Measurements from ENCODE around the gene PNKP. TPM values are rescaled to one million over a fixed set of nuclear protein-coding genes. Genes with fewer than 3 reads are reported as not detected.

Gene PNKP
- polyA plus RNA-seq, 1 donor = 34.3 TPM

GRCh38 chr19:49876422-49877019 is 9.1 kb upstream of the PNKP start:
- DNase-seq = peak; percentile 99

- peak; percentile 70 for DNase-seq
These were observed 8.6 kb upstream of the PNKP start for GRCh38 chr19:49875857-49876421.

- no peak for DNase-seq
These were observed 7.8 kb upstream of the PNKP start for GRCh38 chr19:49875177-49875576.

- DNase-seq = no peak
These were observed 7.3 kb upstream of the PNKP start for GRCh38 chr19:49874503-49875157.

- no peak for DNase-seq
These were observed 6.5 kb upstream of the PNKP start for GRCh38 chr19:49873834-49874233.

- no peak for DNase-seq
These were observed 5.7 kb upstream of the PNKP start for GRCh38 chr19:49873129-49873521.

GRCh38 chr19:49872245-49873128 is 5.1 kb upstream of the PNKP start:
- no peak for DNase-seq

GRCh38 chr19:49871349-49871985 is 4.1 kb upstream of the PNKP start:
- DNase-seq = no peak

- DNase-seq = no peak
These were observed 3.0 kb upstream of the PNKP start for GRCh38 chr19:49870309-49870901.

- DNase-seq = peak; percentile 99
These were observed 2.3 kb upstream of the PNKP start for GRCh38 chr19:49869484-49870308.

GRCh38 chr19:49869009-49869483 is 1.7 kb upstream of the PNKP start:
- no peak for DNase-seq

- DNase-seq = no peak
These were observed 2.5 kb downstream of the PNKP start for GRCh38 chr19:49864890-49865289.

GRCh38 chr19:49863935-49864320 is 3.4 kb downstream of the PNKP start:
- DNase-seq = no peak

GRCh38 chr19:49863254-49863934 is 4.0 kb downstream of the PNKP start:
- no peak for DNase-seq

- no peak for DNase-seq
These were observed 4.8 kb downstream of the PNKP start for GRCh38 chr19:49862391-49863253.

GRCh38 chr19:49861541-49862378 is 5.6 kb downstream of the PNKP start:
- no peak for DNase-seq

- no peak for DNase-seq
These were observed 6.3 kb downstream of the PNKP start for GRCh38 chr19:49861107-49861506.

- no peak for DNase-seq
These were observed 6.9 kb downstream of the PNKP start for GRCh38 chr19:49860336-49861102.

Data from hindlimb muscle (tissue), 1 donor.